ENCODE results near the gene CPN2.

The CPN2 gene

DNA sequence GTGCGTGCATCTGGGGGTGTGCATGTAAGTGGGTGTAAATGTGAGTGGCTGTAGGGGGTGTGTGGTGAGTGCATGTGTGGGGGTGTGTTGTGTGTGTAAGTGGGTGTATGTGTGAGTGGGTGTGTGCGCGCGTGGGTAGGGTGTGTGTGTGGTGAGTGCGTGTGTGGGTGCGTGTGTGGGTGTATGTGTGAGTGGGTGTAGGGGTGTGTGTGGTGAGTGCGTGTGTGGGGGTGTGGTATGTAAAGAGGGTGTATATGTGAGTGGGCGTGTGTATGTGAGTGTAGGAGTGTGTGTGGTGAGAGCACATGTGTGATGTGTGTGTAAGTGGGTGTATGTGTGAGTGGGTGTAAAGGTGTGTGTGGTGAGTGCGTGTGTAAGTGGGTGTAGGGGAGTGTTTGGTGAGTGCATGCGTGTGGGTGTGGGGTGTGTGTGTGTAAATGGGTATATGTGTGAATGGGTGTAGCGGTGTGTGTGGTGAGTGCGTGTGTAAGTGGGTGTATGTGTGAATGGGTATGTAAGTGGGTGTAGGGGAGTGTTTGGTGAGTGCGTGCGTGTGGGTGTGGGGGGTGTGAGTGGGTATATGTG lies 916 bp upstream of the CPN2 start:
- DNase-seq (ENCODE audit: low read depth): no peak

DNA sequence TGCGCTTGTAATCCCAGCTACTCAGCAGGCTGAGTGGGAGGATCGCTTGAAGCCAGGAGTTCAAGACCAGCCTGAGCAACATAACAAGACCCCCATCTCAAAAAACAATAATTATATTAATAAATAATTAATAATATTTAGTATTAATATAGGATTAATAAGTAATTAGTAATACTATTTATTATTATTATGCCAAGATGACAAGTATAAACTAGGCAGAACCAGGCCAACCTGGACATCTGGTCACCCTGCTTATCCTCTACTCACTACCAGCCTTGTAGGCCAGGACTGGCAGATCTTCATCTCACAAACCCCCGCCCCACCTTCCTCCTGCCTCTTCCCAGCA lies 429 bp downstream of the CPN2 start:
- DNase-seq (ENCODE audit: low read depth): no peak

DNA sequence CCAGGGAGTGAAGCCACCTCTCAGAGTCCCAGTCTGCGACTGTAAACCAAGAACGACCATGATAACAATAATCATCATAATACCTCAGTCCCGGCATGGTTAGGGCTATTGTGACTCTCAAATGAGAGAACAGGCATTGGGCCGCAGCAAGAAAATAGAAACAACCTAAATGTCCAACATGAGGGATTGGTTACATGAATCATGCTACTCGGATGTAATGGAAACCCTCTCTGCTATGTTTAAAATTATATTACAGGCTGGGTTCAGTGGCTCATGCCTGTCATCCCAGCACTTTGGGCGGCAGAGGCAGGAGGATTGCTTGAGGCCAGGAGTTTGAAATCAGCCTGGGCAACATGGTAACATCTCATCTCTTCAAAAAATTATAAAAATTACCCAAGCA lies 2.8 kb downstream of the CPN2 start:
- DNase-seq (ENCODE audit: low read depth): no peak

DNA sequence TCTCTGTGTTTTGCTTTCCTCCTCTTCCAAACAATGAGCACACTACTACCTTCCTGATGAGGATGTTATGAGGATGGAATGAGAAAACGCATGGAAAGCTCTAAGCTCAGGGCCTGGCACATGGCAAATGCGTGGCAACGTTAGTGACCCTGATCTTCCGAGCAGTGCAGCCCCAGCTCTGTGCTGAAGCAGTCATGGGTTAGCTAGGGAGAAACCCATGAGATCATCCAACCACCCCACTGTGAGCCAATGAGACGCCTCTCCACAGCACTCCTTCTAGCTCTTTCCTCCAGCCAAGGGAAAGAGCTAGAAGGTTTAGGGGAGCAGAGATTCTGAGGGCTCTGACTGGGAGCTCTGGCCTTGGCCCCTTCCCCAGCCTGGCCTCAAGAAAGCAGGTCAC lies 4.5 kb downstream of the CPN2 start:
- no peak for DNase-seq (ENCODE audit: low read depth)

DNA sequence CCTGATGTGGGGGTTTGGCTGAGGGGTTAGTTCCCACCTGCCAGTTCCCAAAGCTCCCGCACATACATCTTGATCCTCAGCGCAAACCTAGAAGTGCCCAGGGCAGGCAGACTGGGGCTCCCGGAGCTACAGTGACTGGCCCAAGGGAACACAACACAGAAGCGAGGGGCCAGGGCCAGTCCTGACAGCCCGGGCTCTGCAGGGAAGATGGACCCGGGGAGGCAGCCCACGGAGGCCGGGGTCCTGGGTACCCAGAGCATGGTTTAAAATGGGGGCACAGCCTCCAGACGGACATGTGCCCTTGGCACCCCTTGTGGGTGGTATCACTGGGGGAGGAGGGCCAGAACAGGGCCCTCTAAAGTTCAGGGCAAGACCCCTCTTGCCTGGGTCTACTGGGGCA lies 5.1 kb downstream of the CPN2 start:
- no peak for DNase-seq (ENCODE audit: low read depth)

DNA sequence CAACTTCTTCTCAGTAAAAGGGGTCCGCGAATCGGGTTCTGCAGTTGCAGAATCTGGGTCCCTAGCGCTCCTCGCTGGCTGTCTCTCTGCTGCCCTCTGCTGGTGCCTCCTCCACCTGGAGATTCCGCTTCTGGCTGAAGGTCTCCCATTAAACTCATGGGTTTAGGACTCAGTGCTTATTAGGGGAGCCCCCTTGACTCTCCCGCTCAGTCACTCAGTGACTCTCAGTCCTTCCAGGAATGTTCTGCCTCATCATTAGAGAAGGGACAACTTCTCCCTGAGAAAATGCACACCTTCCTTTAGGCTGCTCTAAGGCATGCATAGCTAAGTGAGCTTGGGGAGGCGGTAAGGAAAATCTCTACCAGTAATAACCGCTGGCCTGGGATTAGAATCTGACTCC lies 7.1 kb downstream of the CPN2 start:
- DNase-seq (ENCODE audit: low read depth): peak; percentile 65

DNA sequence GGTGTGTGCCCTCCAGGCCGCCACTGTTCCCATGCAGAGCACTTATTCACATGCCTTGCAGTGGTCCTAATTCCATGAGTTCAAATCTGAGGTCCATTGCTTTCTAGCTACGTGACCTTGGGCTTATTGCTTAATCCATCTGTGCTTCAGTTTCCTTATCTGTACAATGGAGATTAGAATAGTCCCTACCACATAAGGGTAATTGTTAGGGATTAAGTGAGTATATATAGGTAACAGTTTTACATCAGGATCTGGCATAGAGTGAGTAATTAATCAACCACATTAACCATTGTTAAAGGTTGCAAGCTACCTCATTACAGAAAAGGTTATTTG lies 7.6 kb downstream of the CPN2 start:
- DNase-seq (ENCODE audit: low read depth): no peak

DNA sequence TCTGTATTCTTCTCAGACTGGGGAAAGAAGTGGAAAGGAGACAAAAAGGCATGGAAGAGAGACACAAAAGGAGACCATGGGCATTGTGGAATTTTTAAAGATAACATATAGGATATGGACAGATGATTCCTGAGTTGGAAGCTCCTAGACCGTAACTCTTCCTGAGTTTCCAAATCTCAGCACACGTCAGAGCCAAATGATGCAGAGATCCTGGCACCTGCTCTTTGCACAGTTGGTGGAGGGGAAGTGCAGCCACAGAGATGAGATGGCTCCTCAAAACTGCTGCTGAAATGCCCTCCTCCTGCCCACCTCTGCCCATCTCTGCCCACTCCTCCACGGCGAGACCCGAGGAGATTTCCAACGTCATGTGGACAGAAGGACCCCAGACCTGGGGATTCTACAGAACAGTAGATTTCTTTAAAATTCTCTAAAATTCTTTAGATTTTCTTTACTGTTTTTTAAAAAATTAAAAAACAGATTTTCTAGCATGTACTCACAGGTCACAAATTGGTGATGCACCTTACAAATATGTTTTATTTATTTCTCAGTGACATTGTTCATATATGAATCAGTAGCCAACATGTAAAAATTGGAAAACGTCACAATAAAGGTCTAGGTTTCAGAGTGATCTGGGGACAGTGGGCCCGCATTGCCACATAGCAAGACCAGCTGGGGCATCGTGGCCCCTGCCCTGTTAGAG lies 8.1 kb downstream of the CPN2 start:
- DNase-seq (ENCODE audit: low read depth): no peak

DNA sequence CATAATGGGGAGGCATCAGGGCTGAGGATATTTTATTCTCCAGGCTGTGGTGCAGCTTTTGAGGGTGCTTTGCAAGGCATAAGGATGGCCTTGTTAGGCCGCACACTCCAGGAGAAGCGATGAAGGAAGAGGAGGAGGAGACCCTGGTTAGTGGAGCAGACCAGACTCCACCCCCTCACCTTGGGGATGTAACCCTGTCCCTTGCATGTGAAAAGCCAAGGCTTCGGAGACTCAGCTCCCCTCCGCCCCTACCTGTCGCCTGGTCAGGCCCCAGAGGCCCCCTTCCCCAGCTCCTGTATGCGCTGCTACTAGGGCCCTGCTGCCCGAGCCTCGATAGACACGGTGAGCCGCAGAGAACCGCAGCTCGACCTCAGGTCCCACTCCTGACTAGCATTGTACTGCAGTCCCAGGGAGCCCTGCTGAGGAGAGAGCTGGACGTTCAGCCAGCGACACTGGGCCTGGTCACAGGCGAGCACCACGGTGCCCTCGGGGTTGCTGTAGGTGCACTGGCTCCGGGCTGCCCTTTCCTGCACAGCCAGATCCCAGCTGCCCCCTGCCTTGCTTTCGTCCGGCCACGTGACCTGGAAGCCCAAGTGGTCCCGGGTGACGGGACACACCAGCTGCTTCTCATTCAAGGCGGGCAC lies 10.2 kb downstream of the CPN2 start:
- DNase-seq (ENCODE audit: low read depth): no peak

DNA sequence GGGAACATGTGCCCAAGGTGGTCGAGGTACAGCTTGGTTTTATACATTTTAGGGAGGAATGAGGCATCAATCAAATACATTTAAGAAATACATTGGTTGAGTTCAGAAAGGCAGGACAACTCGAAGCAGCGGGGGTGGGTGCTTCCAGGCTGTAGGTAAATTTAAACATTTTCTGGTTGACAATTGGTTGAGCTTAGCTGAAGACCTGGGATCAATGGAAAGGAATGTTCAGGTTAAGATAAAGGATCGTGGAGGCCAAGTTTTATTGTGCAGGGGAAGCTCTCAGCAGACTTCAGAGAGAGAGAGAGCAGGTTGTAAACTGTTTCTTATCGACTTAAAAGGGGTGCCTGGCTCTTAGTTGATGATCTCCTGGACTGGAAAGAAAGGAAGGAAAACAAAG lies 11.3 kb downstream of the CPN2 start:
- no peak for DNase-seq (ENCODE audit: low read depth)

DNA sequence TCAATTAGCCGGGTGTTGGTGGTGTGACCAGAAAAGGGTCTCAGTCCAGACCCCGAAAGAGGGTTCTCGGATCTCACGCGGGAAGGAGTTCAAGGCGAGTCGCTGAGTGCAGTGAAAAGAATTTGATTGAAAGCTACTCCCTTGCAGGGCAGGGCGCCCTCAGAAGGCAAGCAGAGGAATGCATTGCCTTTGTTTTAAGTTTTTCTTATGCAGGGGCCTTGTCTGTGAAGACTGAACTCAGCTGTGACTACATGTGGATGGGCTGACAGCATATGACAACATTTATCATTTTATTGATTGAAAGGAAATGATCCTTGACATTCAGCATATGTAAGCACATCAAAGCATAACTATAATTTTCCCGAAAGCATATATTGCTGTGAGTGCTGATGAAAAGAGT lies 11.8 kb downstream of the CPN2 start:
- no peak for DNase-seq (ENCODE audit: low read depth)

DNA sequence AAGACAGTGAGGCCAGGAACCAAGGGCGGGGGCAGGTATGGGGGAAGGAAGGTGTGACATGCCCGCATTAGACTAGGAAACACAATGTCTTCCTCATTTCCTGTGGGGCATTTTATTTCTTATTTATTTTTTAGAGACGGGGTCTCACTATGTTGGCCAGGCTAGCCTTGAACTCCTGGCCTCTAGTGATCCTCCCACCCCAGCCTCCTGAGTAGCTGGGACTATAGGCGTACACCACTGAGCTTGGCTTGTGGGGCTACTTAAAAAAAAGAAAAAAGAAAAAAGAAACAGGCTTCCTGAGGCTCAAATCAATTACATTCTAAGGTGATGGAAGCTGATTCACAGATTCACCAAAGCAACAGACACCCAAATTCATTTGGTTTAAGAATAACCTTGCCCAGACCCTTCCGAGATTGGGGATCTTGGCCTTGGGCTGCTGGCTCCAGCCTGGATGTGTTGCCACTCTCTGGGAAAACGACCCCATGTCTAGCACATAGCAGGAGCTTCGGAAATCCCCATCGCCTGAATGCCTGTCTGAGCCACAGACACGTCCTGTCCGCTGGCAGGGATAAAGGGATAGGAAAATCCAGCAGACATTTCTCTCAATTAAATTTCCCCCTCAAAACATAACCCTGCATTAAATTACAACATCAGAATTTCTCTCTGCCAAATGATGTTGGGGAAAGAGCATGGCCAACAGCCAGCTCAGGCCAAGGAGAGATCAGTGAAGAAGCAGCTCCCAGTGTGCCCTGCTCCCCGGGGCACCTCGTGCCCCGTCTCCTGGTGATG lies 13.0 kb downstream of the CPN2 start:
- no peak for DNase-seq (ENCODE audit: low read depth)

DNA sequence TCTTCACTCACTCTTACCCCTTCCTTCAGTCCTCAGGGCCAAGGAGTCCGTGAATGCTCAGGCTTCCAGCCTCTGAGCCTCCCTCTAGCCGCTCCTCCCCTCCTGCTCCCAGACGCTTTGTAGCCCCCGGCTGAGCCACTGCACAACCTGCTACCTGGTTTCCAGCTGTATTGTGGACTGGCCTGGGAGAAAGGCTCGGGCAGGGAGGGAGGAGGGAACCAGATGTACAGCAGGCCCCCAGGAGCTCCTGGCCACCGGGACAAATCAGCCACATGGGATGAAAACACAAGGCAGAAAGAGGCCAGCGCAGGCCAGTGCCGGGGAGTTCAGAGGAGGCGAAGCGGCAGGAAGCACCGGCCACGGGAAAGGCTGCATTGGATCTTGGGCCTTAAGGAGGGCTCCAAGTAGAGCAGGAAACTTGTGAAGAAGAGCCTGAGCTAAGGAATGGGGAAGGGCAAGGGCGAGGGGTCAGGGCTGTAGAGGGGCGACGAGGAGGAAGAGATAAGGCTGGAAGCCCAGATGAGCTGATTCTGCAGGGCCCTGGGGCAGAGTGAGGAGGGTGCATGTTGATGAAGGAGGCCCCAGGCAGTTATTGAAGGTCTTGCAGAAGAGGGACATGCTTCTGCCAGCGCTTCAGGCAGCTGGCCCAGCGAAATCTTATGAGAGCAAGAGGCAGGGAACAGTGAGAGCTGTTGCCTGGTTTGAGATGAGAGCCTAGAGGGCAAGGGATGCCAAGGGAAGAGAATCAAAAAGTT lies 14.3 kb downstream of the CPN2 start:
- DNase-seq (ENCODE audit: low read depth): no peak

DNA sequence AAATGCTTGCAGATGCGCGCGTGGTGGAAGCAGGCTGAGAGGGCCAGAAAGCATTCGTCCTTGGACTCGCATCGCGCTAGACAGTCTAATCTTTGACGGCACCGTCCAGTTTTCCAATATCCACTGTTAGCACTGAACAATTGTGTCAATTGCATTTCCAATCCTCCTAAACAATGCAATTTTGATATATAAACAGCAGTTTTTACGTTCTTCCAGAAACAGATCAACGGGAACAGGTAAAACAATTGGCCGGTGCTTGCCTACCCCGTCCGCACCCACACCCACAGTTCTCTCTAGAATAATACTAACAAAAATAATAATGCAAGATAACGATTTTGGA lies 17.2 kb downstream of the CPN2 start:
- no peak for DNase-seq (ENCODE audit: low read depth)

DNA sequence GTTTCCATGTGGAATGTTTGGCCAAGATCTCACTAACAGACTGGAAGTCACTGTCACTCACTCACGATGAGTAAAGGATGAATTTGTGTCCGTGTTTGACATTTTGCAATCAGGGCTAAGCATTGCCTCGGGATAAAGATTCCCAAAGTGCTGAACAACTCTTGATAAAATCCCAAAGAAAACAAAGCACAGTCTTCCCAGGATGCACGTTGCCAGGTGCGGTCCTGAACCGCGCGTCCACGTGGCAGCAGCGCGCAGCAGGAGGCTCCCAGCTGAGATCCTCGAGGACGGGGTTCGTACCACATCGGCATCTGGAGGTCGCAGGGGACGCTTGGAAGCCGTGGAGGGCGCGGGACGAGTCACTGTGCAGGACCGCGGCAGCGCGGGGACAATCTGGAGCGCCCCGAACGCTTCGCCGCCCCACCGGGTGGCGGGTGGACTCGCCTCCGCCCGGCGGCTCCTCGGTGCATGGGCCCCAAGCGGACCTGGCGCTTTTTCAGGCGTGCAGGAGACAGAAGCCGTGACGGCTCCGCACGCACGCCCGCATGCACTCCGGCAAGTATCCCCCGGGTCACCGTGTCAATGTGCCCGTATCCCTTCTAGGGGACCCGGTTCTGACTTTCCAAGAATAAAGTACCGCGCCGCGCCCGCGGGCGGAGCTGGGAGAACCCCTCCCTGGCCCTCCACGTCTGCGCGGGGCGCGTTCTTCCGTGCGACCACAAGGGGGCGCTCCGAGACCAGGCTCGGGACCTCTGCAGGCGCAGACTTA lies 17.7 kb downstream of the CPN2 start:
- DNase-seq (ENCODE audit: low read depth): peak; percentile 85

DNA sequence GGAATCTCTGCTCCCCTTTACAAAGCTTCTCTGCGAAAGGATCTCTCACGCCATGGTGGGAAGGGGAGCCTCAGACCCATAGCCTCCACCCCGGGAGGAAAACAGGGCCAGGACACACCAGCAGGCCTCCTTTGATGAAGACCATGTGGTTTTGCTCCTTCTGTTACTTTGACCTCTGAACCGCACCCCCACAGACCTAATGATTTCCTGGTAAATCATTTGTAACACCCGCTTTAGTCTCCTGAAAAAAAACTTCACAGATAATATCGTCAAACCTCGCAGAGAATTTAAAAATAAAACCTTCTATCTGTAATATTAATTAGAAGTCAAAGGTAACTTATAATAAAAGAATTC lies 18.3 kb downstream of the CPN2 start:
- DNase-seq (ENCODE audit: low read depth): no peak

DNA sequence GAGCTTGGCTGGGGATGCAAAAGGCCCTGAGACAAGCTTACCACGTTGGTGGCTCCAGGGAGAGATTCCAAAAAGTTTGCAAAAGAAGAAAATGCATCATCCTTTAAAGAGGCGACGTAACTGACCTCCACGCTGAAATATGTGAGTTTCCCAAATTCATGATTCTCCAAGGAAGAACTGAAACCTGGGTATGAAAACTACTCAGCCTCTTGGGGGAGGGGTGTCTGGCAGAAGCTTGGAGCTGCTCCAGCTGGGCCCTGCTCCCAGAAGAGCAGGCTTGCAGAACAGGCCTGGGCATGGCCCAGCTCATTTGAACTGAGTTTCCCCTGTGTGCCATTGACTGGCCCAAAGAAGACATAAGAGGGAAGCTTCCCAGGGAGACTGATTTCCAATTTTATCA lies 20.5 kb downstream of the CPN2 start:
- no peak for DNase-seq (ENCODE audit: low read depth)

DNA sequence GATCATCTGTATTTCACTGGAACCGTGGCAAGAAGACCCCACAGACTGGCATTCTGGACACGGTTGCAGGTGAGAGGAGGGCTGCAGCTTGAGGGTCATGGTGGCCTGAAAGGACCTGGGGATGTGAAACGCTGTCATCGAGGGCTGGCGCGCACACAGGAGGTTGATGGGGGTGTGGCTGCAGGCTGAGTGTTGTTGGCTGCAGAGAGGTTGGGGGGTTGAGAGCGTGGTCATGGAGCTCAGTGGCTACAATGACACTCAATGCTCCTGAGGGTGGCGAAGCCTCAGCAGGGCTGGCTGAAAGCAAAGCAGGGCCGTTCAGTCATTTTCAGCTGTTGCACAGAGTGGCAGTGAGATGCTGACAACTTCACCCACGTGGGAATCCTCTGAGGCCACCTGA lies 21.0 kb downstream of the CPN2 start:
- no peak for DNase-seq (ENCODE audit: low read depth)

DNA sequence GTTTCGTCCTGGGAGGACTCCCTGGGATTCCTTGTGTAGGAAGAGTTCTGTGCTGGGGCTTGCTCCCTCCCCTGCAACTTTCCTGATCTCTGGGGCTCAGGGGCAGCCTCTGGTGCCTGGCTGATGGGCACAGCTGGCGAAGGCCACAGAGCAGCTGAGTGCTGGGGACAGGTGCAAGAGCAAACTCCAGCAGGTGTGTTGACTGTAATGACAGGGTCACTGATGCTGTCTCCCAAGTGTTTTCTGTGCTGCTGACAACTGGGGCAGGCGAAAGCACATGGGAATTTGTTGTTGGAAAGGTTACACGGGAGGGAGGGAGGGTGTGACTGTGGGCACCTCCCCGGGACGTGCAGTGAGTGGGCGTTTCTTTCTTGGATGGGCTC lies 21.6 kb downstream of the CPN2 start:
- no peak for DNase-seq (ENCODE audit: low read depth)

DNA sequence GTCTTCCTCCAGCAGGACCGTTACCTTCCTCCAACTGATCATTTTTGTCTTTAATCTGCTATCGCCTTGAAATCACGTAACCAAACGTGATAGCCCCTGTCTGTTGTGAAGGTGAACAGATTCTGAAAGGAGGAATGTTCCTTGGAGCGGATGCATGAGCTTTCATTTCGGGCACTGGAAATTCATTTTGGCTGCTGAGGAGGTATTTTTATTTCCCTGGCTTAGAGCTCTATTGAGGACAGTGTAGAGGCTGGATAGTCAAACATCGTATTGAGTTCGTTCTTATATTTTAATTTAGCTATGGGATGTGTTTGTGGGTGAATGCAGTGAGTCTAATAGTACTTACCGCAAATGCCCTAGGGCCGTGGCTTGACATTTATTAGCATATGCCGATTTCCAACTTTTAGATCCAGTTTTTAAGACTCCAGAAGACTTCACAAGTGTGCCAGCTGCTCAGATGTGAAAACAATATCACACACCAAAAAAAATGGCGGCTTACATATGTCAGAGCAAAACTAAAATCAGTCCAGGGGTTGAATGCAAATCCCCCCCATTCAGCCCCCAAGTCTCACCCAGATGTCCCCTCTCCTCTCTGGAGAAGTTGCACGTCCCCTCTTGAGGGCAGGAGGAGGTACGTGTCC lies 22.1 kb downstream of the CPN2 start:
- DNase-seq (ENCODE audit: low read depth): no peak

DNA sequence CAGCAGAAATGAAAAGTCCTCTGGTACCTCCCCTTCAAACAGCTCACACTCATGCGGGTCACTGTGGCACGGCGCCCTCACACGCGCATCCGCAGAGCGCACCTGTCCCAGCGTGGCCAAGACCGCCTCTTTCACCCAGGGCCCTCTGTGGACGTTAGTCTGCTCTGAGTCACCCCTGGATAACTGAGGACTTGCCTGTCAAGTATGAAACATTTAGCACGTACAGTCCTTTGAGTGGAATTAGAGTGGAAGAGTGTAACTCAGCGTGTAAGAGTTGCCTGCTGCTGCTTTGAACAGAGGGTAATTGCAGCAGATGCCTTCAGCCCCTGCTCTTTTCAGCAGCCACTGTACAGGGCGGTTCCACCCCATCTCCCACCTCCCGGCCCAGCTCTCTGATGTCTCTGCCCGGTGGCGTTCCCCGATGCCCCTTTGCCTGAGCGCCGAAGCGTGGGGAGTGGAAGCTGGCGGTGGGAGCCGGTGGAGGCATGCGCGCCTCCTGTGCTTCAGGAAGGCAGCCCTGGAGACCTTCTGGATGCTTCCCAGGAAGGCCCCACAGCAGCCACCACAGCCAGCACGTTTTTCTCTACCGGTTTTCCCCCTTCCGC lies 23.0 kb downstream of the CPN2 start:
- DNase-seq (ENCODE audit: low read depth): no peak

Data from stimulated activated CD8-positive, alpha-beta memory T cell treated with anti-CD3 and anti-CD28 coated beads, Interleukin-7, amount 100 ng/mL, for 24 hours (primary cell).